ENCODE results near the gene M1AP. TPM values are rescaled to one million over a fixed set of nuclear protein-coding genes. Genes with fewer than 3 reads are reported as not detected.
"Not testable (repeated sequence)": the region's sequence is repeated elsewhere in the genome, so short reads cannot be mapped to it uniquely, and the experiment has no call there.

The M1AP gene
- total RNA-seq, 1 experiment from 2014 or later, result not detected

DNA sequence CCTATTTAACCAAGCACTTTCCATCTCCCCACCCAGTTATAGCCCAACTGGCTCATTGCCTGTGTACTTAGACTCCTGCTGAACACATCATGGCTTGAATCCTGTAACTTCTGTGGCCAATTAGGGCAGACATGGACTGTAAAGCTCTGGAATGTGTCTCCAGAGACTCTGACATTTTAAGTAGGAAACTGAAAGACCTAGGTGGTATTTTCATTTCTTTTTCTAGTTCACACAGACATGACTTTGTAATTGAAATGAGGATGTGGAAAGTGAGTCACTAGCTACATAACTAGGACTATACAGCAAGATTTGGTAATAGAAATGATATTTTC lies 81.4 kb downstream of the M1AP start:
- DNase-seq (ENCODE audit: low read depth), result peak; percentile 93

DNA sequence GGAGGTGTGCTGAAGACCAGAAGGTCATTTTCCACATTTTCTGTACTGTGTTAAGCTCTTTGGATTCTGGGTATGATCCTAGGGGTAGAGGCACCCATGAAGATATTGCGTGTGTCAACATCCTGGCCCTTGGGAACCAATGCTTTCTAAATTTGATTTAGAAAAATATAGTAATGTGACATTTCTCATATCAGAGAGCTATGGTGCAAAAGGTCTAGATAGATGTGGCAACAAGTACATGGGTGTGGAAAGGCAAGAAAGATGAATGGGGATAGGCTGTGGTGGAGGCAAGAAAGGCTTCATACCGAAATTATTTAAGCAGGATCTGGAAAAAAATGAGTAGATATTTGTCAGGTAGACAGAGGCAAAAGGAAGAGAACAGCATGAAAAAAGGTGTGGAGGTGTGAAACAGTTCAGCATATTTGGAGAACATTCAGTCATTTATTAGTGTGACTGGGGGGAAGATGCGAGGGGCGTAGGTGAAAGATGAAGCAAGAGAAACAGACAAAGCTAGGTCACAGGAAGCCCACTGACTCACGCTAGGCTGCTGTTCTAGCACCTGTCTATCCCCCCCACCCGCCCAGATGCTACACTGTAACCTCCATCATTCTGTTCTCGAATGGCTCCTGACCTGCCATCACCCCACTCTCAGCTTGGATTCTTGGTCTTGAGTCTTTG lies 81.9 kb downstream of the M1AP start:
- DNase-seq (ENCODE audit: low read depth), result no peak

- DNase-seq (ENCODE audit: low read depth), result peak; percentile 96
Measured at GRCh38 chr2:74564222-74564621, 83.9 kb downstream of the M1AP start.

GRCh38 chr2:74562126-74562775 lies 85.9 kb downstream of the M1AP start:
- DNase-seq (ENCODE audit: low read depth), result no peak

DNA sequence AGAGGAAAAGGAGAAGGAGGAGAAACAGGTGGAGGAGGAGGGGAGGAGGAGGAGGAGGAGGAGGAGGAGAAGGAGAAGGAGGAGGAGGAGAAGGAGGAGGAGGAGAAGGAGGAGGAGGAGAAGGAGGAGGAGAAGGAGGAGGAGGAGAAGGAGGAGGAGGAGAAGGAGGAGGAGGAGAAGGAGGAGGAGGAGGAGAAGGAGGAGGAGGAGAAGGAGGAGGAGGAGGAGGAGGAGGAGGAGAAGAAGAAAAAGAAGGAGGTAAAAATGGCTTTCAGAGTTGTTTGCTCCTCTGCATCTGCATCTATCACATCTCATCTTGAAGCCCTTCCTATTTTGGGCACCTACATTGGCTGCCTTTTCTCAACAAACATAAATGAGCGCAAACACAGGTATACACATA lies 87.1 kb downstream of the M1AP start:
- not testable (repeated sequence) for DNase-seq (ENCODE audit: low read depth)

DNA sequence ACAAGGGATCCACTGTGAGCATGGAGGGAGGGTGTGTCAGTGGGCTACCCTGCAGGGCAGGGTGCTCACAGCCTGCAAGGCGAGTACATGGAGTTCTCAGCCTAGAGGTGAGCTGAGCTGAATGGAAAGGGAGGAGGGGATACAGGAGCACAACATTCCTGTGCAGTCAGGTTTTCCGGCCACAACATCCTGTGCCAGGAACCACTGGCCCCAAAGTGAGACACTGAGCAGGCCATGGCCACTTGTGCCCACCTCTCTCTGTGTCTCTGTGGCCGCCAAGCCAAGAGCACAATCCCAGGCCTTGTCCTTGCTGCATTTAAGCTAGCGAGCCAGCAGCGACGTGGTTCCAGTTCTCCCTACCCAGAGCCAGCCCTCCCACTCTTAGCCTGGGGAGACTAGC lies 87.5 kb downstream of the M1AP start:
- DNase-seq (ENCODE audit: low read depth), result peak; percentile 74

DNA sequence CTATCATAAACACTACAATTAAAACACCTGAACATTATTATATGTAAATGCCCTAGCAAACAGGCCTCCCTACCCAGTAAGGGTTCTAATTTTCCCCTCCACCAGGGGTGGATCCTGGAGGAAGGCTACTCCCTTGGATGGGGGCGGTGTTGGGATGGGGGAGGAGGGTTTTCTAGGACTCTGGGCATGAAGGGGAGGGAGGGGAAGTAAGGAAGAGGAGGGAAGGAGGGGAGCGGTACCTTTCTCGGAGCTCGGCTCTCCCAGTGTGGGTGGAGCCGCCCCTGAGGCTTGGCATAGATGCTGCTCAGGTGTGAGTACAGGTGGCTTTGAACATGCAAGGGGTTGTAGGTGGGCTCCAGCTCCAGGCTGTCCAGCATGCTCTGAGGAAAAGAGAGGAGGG lies 88.2 kb downstream of the M1AP start:
- no peak for DNase-seq (ENCODE audit: low read depth)

DNA sequence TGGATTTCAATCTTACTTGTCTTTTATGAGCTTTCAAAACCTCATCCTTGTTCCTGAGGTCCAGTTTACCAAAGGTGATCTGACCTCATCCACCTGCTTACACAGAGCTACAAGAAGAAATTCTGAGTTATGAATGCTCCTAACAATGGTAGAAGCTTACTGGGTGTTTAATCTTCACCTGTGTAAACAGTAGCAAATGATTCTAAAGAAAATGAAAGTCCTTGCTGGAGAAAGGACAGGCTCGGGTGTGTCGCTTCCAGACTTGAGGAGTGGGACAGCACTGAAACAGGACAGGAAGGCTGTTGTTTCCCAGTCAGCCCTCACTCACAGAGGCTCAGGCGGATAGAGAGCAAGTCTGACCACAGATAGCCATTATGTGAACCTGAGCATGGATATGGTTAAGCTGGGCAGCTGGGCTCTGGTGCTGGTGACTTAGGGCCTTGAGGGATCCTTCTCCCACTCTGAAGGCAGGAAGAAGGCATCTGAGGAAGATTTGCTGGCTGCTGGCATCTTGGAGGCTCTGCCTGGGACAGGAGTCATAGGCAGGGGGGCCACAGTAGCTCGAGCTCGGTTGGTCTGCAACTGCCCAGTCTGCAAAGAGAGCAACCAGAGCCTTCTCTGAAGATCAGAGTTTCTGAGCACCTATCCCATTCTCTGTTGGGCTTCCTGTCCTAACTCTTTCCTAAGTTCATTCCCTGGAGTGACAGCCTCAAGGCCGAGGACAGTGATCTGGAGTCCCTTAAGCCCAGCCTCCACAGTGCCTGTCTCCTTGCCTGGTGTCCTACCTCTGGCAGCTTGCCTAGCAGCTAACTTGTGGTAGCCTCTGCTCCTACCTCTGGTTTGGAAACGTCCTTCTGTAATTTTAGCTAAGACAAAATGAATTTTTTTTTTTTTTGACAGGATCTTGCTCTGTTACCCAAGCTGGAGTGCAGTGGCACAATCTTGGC lies 89.6 kb downstream of the M1AP start:
- DNase-seq (ENCODE audit: low read depth), result no peak

GRCh38 chr2:74556831-74557370 lies 91.2 kb downstream of the M1AP start:
- no peak for DNase-seq (ENCODE audit: low read depth)

DNA sequence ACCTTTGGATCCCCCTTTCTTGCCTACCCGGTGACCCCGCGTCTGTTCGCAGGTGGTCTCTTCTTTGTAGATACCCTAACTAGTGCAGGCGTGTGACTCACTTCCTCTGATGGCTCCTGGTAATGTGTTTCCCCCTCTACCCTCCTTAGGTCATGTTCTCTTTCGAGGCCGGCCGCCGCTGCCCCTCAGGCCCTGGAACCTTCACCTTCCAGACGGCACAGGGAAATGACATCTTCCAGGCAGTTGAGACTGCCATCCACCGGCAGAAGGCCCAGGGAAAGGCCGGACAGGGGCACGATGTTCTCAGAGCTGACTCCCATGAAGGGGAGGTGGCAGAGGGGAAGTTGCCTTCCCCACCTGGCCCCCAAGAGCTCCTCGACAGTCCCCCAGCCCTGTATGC lies 92.0 kb downstream of the M1AP start:
- no peak for DNase-seq (ENCODE audit: low read depth)

DNA sequence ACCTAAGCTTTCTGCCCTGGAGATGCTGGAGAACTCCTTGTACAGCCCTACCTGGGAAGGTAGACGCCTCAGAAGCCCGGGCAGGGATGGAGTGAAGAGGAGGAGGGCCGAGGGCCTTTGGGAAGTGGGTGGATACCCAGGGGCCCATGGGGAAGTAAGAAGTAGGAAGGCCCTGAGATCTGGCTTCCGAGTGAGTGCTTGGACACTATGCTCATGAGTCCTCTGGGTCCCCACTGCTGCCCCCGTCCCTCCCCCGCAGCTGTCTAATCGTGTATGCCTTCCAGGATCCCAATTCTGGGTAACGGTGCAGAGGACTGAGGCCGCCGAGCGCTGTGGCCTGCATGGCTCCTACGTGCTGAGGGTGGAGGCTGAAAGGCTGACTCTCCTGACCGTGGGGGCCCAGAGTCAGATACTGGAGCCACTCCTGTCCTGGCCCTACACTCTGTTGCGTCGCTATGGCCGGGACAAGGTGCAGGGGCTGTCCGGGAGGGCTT lies 92.5 kb downstream of the M1AP start:
- no peak for DNase-seq (ENCODE audit: low read depth)

DNA sequence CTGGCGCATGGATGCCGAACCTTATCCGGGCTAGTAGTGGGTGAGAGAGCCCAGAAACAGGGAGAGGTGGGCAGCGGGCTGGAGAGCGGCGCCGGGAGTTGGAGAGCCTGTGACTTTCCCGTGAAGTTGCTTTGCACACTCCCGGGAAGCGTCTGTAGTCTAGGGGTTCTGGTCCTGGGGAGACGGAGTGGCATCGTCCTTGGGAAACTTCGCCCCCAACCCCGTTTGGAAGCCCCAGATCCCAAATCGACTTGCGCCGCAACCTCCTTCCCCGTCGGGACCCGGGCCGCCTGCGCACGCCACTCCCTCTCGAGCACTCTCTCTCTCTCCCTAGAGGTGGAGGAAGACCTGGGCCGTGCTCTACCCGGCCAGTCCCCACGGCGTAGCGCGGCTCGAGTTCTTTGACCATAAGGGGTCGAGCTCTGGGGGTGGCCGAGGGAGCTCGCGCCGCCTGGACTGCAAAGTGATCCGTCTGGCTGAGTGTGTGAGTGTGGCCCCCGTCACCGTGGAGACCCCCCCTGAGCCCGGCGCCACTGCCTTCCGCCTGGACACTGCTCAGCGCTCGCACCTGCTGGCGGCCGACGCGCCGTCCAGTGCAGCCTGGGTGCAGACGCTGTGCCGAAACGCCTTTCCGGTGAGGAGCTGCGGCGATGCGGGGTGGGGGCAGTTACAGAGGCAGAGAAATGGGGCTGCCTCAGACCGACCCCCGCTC lies 93.2 kb downstream of the M1AP start:
- DNase-seq (ENCODE audit: low read depth), result peak; percentile 57

GRCh38 chr2:74553892-74554819 lies 94.0 kb downstream of the M1AP start, which contains the start of the genes DOK1 and LOXL3:
DOK1 (plus strand) TSS chr2:74554720; CDS start chr2:74554755, 35 bp downstream.
LOXL3 (minus strand) TSS chr2:74553942; CDS start chr2:74552634, 1,308 bp downstream.
- DNase-seq (ENCODE audit: low read depth), result peak; percentile 92

DNA sequence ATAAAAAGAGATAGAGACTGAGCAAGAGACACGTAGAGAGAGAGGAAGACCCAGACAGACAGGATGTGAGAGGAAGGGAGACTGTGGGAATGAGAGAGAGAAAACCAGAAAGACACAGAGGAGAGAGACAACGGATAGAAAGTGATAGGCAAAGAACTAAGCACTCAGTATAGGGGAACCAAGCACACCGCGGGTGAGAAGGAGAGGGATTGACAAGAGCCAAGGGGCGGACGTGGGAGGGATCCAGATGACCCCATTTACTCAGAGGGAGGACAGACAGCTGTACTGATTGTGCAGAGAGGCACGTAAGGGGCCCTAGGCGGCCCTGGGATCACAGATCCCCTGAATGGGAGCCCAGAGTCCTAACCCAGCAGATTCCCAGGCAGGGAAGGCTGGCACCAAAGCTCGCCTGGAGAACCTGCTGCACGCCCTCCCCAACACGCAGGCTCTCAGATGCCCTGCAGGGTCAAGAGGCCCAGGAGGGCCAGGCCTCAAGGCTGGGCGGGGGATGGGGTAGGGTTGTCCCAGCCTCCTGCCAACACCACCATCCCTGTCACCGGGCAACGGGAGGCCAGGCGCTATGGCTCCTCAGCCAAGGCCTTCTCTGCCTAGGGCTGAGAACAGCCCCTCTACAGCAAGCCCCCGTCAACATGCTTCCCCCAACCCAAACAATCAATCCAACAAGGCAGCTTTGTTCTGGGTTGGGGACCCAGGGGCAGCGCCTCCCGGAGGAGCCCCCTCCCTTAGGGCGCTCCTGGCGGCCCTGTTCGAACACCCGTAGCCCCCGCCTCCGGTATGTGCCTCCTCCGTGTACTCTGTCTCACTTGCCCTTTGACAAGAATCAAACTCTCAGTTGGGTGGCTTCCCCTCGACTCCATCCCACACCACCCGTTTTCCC lies 95.0 kb downstream of the M1AP start:
- peak; percentile 52 for DNase-seq (ENCODE audit: low read depth)

GRCh38 chr2:74551942-74552913 lies 95.9 kb downstream of the M1AP start:
- peak; percentile 45 for DNase-seq (ENCODE audit: low read depth)

DNA sequence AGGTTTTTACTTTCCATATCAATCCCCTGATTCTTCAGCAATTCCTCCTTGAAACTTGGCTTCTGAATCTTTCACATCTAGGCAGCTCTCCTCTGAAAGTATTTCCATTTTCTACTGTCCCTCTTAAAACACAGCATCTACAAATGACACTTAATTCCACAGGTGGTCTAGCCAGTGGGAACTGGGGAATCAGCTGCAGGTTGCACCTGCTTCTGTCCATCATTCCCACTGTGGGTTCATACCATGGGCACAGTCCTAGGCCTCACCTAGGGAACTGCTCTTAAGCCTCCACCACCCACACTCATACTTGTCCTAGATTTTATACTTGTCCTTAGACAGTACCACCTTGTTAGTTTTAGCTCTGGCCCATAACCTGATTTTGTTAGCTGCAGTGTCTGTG lies 96.6 kb downstream of the M1AP start:
- no peak for DNase-seq (ENCODE audit: low read depth)

- DNase-seq (ENCODE audit: low read depth), result no peak
Measured at GRCh38 chr2:74550231-74550630, 97.9 kb downstream of the M1AP start.

Data from Daoy (cell line).